Measurements from ENCODE around the gene TSC22D2. TPM values are rescaled to one million over a fixed set of nuclear protein-coding genes. Genes with fewer than 3 reads are reported as not detected.

Gene TSC22D2
- total RNA-seq = 15.9 TPM
- long read RNA-seq, full-length matches to known transcripts = 81 of 84 reads
- long read RNA-seq, partial matches to known transcripts = 0 of 84 reads
- long read RNA-seq, other reads (novel, unspliced or antisense) = 3 of 84 reads

DNA sequence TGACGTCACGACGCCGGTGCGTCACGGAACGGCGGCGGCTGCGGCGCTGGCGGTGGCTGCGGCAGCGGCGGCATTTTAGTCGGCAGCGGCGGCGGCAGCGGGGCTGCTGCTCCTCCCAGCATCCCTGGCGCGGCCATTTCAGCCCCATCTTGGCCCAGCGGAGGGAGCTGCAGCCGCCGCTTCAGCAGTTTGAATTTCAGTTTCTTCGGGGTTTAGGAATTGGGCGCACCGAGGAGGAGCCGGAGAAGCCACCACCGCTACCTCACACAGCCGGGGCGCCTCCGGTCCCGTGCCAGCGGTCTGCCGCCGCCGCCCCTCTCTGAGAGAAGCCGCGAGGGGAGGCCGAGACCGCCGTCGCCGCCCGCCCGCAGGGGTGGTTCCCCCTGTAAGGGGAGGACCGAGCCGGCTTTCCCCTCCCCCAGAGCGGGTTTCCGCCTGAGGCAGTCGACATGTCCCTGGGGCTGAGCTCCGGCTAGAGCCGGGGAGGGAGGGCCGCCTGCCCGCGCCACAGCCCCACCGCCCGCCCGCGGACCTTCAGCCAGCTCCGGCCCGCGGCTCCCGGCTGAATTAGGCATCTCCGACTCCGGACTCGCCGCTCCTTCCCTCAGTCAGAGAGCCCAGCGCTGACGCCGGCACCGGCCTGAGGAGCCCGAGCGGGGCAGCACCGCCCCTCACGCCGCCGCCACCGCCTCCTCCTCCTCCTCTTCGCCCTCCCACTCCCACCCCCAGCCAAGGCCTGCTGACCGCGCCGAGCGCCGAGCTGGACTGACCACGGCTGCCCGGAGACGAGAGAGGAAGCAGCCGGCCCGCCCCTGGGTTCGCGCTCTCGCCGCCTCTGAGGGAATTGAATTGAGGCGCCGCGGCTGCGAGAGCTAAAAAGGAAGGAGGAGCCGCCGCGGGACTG is at the start of gene TSC22D2:
Gene TSC22D2 (plus strand): TSS at position 78 of the 904 bp plus-strand sequence. CDS start 1,053 bp downstream, outside the sequence.
- intact Hi-C loops (cut with DNase I) = no loop called here
- peak; percentile 98 for DNase-seq

DNA sequence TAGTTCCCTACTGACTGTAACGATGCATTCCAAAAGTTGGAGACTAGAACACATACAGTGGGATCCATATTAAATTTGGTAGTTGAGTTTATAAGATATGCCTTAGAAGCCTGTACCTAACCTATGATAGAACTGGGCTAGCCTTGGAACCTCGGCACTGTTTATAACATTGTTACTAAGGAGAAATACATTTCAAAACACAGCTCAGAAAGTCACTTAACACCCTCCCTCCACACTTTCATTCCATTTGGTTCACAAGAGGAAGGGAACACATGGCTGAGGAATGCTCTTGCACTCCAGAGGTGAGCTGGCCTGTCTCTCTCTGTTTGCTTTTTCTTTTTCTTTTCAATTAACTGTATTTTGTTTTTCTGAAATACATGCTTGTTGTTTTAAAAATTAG is 48.7 kb upstream of the TSC22D2 start:
- DNase-seq (no peak), ATAC-seq (ENCODE audit: poor library complexity) (no peak)
- intact Hi-C loops (cut with DNase I) = no loop called here

More for the DNA sequence above, at the start of gene TSC22D2:
- peak; percentile 85 for ATAC-seq (ENCODE audit: poor library complexity)

DNA sequence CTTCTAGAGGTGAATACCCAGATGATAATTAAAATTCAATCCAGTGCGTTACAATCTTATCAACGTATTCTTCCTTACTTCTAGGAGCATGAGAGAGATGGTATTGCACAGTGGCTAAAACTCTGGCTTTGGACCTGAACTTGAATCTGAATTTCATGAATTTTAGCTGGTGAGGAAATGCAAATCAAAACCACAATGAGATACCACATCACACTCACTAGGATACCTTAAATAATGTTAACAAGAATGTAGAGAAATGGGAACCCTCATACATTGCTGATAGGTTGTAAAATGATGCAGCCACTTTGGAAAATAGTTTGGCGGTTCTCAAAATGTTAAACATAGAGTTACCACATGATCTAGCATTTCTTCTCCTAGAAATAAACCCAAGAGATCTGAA is 47.1 kb upstream of the TSC22D2 start:
- DNase-seq = no peak
- no peak for ATAC-seq (ENCODE audit: poor library complexity)
- intact Hi-C loops (cut with DNase I) = no loop called here

DNA sequence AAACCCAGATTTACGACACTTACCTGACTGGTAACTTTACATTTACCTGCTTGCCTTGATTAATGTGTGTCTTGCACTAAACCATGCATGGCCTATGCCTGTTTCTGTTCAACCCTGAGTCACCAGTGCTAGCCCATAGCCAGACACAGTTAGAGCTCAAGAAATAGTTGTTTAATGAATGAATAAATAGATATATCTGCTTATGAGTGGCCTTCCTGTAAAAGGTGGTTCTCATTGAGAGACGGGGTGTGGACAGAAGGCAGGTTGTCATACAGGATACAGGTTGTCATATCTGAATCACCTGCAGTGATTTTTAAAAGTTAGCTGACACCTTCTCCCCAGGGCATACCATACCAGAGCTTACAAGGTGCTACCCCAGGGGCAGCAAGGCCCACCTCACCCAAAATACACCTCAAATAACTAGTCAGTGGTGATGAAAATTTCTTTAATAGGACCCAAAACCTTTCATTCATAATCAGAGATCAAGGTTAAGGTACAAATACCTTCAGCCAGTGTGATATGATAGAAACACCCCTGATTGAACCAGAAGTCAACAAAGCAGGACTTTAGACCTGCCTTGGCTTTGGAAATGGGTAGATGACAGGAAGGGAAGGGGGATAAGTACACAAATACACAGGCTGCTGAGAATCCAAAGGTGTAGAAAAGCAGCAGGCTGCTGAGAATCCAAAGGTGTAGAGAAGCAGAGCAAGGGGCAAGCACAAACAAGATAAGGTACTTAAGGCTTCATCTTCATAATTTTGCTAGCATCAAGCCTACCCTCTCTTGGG is 45.4 kb upstream of the TSC22D2 start:
- intact Hi-C loops (cut with DNase I) = no loop called here
- DNase-seq (no peak), ATAC-seq (ENCODE audit: poor library complexity) (no peak)

DNA sequence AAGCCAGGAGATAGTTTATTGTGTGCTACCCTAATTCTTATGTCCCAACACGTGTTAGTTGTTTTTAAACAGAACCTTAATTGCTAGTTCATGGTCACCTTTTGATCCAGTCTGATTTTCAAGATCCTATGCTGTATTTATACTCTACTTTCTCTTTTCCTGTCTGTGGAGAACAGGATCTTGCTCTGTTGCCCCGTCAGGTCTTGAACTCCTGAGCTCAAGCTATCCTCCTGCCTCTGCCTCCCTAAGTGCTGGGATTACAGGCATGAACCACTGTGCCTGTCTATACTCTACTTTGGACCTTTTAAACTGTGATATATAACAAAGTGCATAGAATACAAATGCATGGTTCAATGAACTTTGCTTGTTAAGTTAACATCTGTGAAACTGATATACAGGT is 44.7 kb upstream of the TSC22D2 start:
- intact Hi-C loops (cut with DNase I) = no loop called here
- DNase-seq (no peak), ATAC-seq (ENCODE audit: poor library complexity) (no peak)

DNA sequence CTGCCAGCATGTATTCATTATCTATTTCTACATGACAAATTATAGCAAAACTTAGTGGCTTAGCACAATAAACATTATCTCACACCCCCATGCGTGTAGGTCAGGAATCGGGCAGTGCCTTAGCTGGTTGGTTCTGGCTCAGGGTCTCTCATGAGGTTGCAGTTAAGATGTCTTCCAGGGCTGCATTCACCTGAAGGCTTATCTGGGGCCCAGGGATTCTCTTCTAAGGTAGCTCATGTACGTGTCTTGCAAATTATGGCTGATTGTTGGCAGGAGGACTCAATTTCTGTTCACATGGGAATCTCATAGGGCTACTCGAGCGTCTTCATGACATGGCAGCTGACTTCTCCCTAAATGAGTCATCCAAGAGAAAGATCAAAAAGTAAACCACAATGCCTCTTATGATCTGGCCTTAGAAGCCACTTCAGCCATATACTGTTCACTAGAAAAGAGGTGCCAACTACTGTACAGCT is 42.9 kb upstream of the TSC22D2 start:
- intact Hi-C loops (cut with DNase I) = no loop called here
- no peak for DNase-seq
- ATAC-seq (ENCODE audit: poor library complexity) = no peak

DNA sequence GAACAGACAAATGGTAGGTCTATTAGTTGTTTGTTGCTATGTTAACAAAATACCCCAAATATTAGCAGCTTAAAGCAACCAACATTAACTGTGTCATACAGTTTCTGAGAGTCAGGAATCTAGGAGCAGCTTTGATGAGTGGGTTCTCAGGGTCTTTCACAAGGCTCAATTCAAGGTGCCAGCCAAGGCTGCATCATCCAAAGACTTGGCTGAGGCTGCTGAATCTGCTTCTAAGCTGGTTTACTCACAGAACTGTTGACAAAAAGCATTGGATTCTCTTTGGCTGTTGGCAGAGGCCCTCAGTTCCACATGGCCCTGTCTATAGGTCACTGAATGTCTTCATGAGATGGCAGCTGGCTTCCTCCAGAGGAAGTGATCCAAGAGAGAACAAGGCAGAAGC is 40.3 kb upstream of the TSC22D2 start:
- DNase-seq (no peak), ATAC-seq (ENCODE audit: poor library complexity) (no peak)
- intact Hi-C loops (cut with DNase I) = no loop called here

DNA sequence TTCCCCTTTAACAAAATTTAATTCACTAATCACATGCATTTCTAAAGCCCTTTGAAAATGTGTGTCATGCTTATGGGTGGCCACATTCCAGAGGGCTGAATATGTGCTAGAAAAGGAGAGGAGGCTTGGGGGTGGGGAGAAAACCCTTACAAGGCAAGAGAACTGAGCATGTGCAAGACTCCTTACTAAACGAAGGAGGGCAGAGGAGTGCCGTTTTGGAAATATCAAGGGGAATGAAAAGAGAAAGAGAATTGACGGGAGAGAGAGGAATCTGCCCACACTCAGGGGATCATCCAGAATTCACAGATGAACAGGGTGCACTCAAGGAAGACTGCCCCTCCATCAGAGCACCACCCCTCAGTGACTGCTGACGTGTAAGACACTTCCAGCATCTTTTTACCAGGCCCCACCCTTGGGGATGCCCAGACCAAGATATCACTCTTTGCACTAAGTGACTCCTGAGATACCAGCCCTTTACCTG is 37.9 kb upstream of the TSC22D2 start:
- intact Hi-C loops (cut with DNase I) = no loop called here
- ATAC-seq (ENCODE audit: poor library complexity) (peak; percentile 54), DNase-seq (no peak)

DNA sequence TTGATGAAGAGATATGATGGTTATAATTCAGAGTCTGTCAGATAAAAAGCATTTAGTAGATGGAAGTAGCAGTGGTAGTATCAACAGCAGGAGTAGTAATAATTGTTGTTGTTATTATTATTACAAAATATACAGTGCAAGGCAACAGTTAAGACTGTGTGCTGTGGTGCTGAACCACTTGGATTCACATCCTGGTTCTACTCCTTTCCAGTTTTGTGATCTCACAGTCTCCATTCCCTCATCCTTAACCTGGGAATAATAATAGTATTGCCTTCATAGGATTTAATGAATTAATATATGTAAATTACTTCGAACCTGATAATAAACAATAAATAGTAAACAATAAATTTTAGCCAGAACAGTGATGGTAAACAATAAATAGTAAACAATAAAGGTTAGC is 37.1 kb upstream of the TSC22D2 start:
- intact Hi-C loops (cut with DNase I) = no loop called here
- no peak for ATAC-seq (ENCODE audit: poor library complexity)
- no peak for DNase-seq

DNA sequence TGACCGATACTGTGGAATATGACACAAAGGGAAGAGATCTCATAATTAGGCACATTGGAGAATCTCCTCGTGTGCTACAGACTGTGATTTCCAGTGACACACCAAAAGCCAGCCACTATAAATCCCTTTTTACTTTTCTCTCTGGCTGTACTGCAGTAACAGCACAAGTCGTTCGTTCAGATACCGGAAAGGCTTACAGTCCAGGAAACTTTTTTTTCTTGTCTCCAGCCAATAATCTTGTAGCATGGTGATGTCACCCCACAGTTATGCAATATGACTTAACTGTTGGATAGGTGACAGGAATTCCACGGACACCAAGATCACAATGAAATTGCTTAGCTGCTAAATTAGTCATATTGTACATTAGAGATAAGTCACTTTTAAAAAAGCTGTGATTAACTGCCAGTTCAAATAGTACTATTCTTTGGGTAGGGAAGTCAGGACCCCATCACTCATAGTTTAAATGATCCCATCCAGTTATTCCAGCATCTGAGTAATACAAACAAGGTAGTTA is 36.3 kb upstream of the TSC22D2 start:
- DNase-seq = no peak
- peak; percentile 96 for ATAC-seq (ENCODE audit: poor library complexity)
- intact Hi-C loops (cut with DNase I) = loop anchor here (2.0 kb wide), 1 partner anchor 35 kb away; no protein-coding TSS in a partner anchor

DNA sequence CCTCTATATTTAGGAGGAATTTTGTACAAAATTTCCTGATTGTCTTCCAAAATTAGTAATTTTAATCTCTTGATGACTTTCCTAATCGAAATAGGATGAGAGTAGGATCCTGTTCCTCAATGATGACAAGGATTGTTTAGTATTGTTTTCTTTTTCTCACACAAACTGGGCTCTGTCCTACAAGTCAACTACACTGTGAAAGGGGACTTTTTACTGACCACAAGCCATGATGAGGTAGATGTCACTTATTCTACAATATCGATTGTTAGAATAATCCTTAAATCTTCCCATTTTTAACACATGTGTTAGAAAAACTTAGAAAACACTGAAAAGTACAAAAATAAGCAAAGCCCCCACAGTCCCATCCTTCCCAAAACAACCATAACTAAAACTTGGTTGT is 35.8 kb upstream of the TSC22D2 start:
- DNase-seq (no peak), ATAC-seq (ENCODE audit: poor library complexity) (no peak)
- intact Hi-C loops (cut with DNase I) = loop anchor here (2.0 kb wide), 1 partner anchor 34 kb away; no protein-coding TSS in a partner anchor

DNA sequence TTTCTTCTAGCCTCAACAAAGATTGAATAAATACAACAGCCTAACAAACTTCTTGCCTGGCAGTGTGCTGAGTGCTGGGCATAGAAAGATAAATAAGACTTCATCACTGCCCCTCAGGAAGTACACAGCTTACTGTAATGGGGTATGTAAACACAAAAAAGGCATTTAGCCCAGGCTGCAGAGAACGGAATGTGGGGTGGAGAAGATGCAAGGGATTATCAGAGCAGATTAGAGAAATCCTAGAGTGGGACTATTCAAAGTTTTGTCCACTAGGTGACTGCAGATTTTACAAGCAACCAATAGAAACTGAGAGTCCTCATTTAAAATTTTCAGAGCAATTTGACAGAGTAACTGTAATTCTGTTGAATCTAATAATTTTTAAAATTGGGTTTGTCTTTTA is 35.4 kb upstream of the TSC22D2 start:
- DNase-seq (no peak), ATAC-seq (ENCODE audit: poor library complexity) (no peak)
- intact Hi-C loops (cut with DNase I) = loop anchor here (2.0 kb wide), 1 partner anchor 34 kb away; no protein-coding TSS in a partner anchor

DNA sequence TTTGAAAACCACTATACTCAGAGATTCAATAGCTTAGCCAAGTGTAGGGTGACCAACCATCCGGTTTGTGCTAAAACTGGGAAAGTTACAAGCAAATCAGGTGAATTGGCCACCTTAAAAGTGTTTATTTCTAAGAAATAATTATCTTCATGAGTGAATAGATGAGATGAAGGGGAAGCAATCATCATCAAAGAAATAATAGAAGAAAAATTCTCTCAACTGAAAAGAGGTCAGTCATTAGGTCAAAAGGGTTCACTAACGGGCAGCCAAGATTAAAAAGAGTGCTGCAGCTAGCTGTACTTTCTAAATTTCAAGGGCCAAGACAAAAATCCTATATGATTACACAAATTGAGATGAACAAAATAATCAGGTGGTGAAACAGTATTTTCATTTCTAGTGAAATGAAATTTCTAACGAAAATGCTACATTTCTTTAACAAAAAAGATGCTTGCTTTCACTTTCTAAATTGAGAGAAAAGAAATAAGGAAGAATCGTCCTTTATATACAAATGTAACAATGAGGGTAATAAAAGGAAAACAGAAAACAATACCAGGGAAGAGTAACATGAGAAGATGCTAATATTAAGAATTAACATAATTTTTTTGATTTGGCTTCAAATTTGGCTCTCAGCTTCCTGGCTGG is 34.7 kb upstream of the TSC22D2 start:
- DNase-seq (no peak), ATAC-seq (ENCODE audit: poor library complexity) (no peak)
- intact Hi-C loops (cut with DNase I) = loop anchor here (2.0 kb wide), 1 partner anchor 33 kb away; no protein-coding TSS in a partner anchor

DNA sequence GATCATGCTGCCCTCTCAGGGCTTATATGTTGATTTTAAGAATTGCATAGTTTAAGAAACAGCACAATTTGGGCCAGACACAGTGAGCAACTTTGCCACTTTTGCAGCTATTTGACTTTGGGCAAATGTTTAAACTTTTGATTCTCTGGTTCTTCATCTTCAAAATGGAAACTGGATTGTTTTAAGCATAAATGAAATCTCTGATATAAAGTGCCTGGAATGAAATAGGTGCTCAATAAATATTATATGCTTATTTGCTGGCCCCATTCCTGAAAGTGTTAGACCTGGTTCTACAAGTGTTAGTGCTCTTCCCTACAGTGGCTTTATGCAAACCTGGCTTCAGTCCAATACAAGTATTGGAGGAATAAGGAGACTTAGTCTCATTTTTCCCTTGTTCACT is 33.1 kb upstream of the TSC22D2 start:
- ATAC-seq (ENCODE audit: poor library complexity) = no peak
- intact Hi-C loops (cut with DNase I) = no loop called here

DNA sequence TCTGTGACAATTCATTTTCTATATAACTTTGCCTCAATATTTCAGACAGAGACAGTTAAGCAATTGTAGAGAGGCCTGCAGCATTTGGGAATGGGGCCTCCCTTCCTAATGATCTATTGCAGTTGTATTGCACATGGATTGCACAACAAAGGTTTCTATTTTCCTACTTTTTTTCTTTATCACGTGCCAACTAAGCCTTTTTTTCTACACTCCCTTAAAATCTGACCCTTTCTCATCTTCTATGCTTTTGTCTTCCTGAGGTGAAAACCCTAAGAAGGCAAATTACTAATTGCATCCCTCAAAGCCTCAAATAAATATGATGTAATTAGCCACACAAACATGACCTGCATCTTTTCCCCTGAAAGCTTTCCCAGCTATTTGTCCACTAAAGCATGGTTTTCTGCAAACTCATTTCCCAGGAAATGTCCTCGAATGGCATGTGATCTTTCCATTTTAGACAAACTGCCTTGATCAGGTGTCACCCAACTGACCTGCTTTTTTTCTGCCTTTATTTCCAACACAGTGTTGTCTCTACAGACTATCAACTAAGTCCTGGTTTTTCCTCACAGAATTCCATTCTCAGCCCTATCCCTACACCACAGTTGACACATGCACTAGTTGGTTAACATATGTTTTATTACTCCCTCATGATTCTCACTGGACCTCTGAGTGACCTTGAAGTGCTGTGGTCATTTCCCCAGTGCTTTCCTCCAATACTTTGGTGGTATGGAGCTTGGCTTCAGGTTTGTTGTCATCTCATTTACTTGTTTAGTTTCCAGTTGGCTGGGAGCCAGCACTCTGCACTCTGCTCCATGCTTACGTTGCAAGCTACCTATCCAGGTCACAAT is 31.9 kb upstream of the TSC22D2 start:
- no peak for ATAC-seq (ENCODE audit: poor library complexity)
- intact Hi-C loops (cut with DNase I) = no loop called here
- DNase-seq = no peak

More for the DNA sequence above, 33.1 kb upstream of the TSC22D2 start:
- no peak for DNase-seq

DNA sequence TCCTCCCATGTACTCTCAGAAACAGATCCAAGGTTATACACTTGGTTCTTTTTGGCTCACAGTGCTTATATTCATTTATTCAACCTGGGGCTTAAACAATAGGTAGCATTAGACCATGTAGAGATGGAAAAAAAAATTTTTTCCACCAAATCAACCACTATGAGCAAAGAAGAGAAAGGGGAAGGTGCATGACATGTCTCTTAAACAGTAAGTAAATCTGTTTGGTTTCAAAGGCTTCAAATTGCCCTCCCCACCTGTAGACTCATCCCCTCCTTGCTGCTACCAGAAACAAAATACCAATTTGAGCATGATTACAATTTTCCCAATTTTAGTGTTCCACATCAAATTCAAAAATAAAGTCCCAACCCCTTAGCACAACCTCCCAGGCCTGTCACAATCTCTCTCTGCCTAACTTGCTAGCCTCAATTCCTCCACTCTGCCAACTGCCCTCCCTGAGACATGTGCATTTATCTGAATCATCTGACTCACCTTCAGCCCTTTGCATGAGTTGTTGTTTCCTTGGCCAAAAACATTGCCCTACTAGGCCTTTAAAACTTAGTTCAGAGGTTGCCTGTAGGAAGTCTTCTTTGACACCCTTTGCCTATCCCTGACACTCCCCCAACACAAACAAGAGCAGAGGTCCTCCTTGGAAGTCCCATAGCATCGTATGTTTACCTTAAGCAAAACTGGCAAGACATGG is 30.3 kb upstream of the TSC22D2 start:
- intact Hi-C loops (cut with DNase I) = no loop called here
- ATAC-seq (ENCODE audit: poor library complexity) (no peak), DNase-seq (no peak)

DNA sequence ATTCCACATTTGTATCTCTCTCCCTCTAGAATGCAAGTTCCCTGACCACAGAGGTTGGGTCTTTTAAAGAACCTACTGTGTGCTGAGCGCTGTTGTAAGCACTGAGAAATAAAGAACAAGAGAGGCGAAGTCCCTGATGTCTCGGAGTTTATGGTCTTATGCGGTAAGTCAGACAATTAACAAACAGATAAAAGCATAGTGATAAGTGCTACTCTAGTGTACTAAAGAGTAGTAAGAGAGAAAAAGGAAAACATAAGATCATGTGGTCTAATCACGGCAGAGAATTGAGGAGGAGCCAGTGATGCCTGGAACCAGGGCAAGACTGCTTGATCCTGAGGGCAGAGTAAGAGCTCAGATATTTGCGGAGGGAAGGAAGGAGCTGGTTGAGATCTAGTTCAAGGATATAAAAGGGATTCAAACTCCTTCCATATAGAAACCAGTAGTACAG is 29.8 kb upstream of the TSC22D2 start:
- ATAC-seq (ENCODE audit: poor library complexity) (no peak), DNase-seq (no peak)
- intact Hi-C loops (cut with DNase I) = no loop called here

Data from Right ventricle myocardium superior (tissue), 1 donor.